ENCODE data around the gene TUBG1. TPM values are rescaled to one million over a fixed set of nuclear protein-coding genes. Genes with fewer than 3 reads are reported as not detected.

Gene TUBG1
- total RNA-seq, 1 donor from 2014 or later = 45.7 TPM

DNA sequence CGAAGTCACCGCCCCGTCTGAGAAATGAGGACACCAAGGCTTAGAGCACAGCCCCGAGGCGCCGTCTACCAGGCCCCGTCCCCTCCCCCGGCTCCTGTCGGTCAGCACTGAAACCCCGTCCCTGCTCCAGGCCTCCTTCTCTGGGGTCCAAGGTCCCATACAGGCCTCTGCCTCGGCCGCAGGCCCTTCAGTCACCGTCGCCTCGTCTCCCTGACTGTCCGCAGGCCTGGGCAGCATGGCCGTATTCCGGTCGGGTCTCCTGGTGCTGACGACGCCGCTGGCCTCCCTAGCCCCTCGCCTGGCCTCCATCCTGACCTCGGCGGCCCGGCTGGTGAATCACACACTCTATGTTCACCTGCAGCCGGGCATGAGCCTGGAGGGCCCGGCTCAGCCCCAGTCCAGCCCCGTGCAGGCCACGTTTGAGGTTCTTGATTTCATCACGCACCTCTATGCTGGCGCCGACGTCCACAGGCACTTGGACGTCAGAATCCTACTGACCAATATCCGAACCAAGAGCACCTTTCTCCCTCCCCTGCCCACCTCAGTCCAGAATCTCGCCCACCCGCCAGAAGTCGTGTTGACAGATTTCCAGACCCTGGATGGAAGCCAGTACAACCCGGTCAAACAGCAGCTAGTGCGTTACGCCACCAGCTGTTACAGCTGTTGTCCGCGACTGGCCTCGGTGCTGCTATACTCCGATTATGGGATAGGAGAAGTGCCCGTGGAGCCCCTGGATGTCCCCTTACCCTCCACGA, 46.9 kb upstream of the TUBG1 start:
- peak overlapping the region; percentile 99 for H3K4me2 ChIP-seq
- peak overlapping the region; percentile 53 for H2AFZ ChIP-seq (replicated peaks)
- H3K4me1 ChIP-seq = peaks cover 12% of the 10 kb centered on the region
- H3K27ac Mint-ChIP-seq = no peak overlapping the region
- no peaks in the 10 kb centered on the region for H3K9me3 Mint-ChIP-seq
- peak overlapping the region; percentile 83 for H3K4me3 ChIP-seq
- H3K9me3 ChIP-seq (ENCODE audit: low read depth) = no peaks in the 10 kb centered on the region
- DNase-seq (ENCODE audit: low spot score) = peak; percentile 56
- H3F3A ChIP-seq (ENCODE audit: low read depth) = peaks cover 30% of the 10 kb centered on the region
- TF ChIP-seq, protein P1, sequence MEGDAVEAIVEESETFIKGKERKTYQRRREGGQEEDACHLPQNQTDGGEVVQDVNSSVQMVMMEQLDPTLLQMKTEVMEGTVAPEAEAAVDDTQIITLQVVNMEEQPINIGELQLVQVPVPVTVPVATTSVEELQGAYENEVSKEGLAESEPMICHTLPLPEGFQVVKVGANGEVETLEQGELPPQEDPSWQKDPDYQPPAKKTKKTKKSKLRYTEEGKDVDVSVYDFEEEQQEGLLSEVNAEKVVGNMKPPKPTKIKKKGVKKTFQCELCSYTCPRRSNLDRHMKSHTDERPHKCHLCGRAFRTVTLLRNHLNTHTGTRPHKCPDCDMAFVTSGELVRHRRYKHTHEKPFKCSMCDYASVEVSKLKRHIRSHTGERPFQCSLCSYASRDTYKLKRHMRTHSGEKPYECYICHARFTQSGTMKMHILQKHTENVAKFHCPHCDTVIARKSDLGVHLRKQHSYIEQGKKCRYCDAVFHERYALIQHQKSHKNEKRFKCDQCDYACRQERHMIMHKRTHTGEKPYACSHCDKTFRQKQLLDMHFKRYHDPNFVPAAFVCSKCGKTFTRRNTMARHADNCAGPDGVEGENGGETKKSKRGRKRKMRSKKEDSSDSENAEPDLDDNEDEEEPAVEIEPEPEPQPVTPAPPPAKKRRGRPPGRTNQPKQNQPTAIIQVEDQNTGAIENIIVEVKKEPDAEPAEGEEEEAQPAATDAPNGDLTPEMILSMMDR (IDR thresholded peaks at IDR 0.05) = no peak
- TF ChIP-seq EZH2phosphoT487 (IDR thresholded peaks at IDR 0.05) (no peak), EZH2 (IDR thresholded peaks at IDR 0.05) (no peak)
- H3K27me3 Mint-ChIP-seq (ENCODE audit: insufficient read depth, low read depth) = peaks cover 6% of the 10 kb centered on the region
- no peaks in the 10 kb centered on the region for H4K20me1 ChIP-seq (ENCODE audit: low read depth)
- peak overlapping the region; percentile 90 for H3K9ac ChIP-seq
- peaks cover 22% of the 10 kb centered on the region for H3K4me1 Mint-ChIP-seq
- peaks cover 26% of the 10 kb centered on the region for H3K79me2 ChIP-seq (ENCODE audit: low read depth)
- peak overlapping the region; percentile 31 for H3K27ac ChIP-seq
- peak overlapping the region; percentile 92 for H3K4me3 Mint-ChIP-seq
- no peaks in the 10 kb centered on the region for H3K36me3 ChIP-seq
- no peaks in the 10 kb centered on the region for H3K36me3 Mint-ChIP-seq
- no peaks in the 10 kb centered on the region for H3K27me3 ChIP-seq

DNA sequence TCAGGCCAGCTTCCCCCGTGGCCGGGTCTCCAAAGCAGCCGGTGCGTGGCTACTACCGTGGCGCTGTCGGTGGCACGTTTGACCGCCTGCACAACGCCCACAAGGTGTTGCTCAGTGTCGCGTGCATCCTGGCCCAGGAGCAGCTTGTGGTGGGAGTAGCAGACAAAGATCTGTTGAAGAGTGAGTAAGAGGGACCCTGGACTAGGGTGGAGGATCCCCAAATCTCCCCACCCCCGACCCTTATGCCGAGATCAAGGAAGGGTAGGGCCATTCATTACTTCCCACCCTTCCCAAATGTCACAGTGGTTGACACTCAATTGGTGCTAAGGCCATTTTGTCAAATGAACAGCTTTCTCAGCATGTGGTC, 46.4 kb upstream of the TUBG1 start:
- H3K4me3 Mint-ChIP-seq = peak overlapping the region; percentile 92
- no peak overlapping the region for H3K27ac Mint-ChIP-seq
- H3K4me2 ChIP-seq = peak overlapping the region; percentile 99
- H3K4me1 Mint-ChIP-seq = peaks cover 26% of the 10 kb centered on the region
- no peak overlapping the region for H2AFZ ChIP-seq (replicated peaks)
- peaks cover 2% of the 10 kb centered on the region for H3K36me3 Mint-ChIP-seq
- H4K20me1 ChIP-seq (ENCODE audit: low read depth) = no peaks in the 10 kb centered on the region
- peak overlapping the region; percentile 83 for H3K4me3 ChIP-seq
- H3K9me3 Mint-ChIP-seq = no peaks in the 10 kb centered on the region
- no peak overlapping the region for H3K27ac ChIP-seq
- TF ChIP-seq EZH2phosphoT487 (IDR thresholded peaks at IDR 0.05) (no peak), EZH2 (IDR thresholded peaks at IDR 0.05) (no peak)
- TF ChIP-seq, protein P1 (IDR thresholded peaks at IDR 0.05) = no peak
- H3F3A ChIP-seq (ENCODE audit: low read depth) = peaks cover 32% of the 10 kb centered on the region
- H3K4me1 ChIP-seq = peaks cover 12% of the 10 kb centered on the region
- peaks cover 30% of the 10 kb centered on the region for H3K79me2 ChIP-seq (ENCODE audit: low read depth)
- DNase-seq (ENCODE audit: low spot score) = no peak
- H3K36me3 ChIP-seq = no peaks in the 10 kb centered on the region
- peaks cover 6% of the 10 kb centered on the region for H3K27me3 Mint-ChIP-seq (ENCODE audit: insufficient read depth, low read depth)
- H3K9ac ChIP-seq = peak overlapping the region; percentile 90
- no peaks in the 10 kb centered on the region for H3K9me3 ChIP-seq (ENCODE audit: low read depth)
- H3K27me3 ChIP-seq = no peaks in the 10 kb centered on the region

DNA sequence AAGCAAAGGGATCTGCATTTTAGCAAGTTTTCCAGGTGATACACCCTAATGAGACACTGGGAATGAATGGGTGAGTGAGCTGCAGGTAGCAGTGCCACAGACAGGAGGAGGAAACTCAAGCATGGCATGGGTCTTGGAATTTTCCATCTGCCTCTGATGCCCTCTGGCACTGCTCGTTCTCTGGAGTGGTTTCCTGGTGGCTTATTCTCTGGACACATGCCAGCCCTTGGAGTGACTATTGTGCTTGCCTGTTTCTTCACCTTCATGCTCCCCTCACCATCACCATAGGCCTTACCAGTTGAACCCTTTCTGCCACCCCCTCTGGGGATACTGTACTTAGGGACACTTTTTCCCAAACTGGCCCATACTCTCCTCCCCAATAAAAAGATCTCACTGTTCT, 45.9 kb upstream of the TUBG1 start:
- Histone ChIP-seq H3K79me2 (ENCODE audit: low read depth) (peaks cover 30% of the 10 kb centered on the region), H3K4me2 (peak overlapping the region; percentile 99), H3K27me3 (no peaks in the 10 kb centered on the region), H3K36me3 (no peaks in the 10 kb centered on the region), H3K9me3 (ENCODE audit: low read depth) (no peaks in the 10 kb centered on the region), H4K20me1 (ENCODE audit: low read depth) (no peaks in the 10 kb centered on the region), H3K27ac (no peak overlapping the region), H2AFZ (replicated peaks) (no peak overlapping the region), H3K4me3 (no peak overlapping the region), H3F3A (ENCODE audit: low read depth) (peaks cover 32% of the 10 kb centered on the region), H3K4me1 (peaks cover 12% of the 10 kb centered on the region), H3K9ac (no peak overlapping the region)
- TF ChIP-seq EZH2 (IDR thresholded peaks at IDR 0.05) = no peak
- TF ChIP-seq, protein P1 (IDR thresholded peaks at IDR 0.05) = no peak
- TF ChIP-seq EZH2phosphoT487 (IDR thresholded peaks at IDR 0.05) = no peak
- peaks cover 3% of the 10 kb centered on the region for H3K36me3 Mint-ChIP-seq
- DNase-seq (ENCODE audit: low spot score) = no peak
- no peaks in the 10 kb centered on the region for H3K9me3 Mint-ChIP-seq
- H3K27ac Mint-ChIP-seq = no peak overlapping the region
- H3K4me1 Mint-ChIP-seq = peaks cover 26% of the 10 kb centered on the region
- H3K27me3 Mint-ChIP-seq (ENCODE audit: insufficient read depth, low read depth) = peaks cover 6% of the 10 kb centered on the region
- H3K4me3 Mint-ChIP-seq = peak overlapping the region; percentile 92
